ENCODE results near the gene FOXL1.

FOXL1 gene

GRCh38 chr16:86578061-86578599 is at the start of gene FOXL1:
Gene FOXL1, plus strand, starts transcription at chr16:86578549. Its CDS starts 175 bp downstream, at chr16:86578724.
- no peak for DNase-seq (ENCODE audit: low read depth)

DNA sequence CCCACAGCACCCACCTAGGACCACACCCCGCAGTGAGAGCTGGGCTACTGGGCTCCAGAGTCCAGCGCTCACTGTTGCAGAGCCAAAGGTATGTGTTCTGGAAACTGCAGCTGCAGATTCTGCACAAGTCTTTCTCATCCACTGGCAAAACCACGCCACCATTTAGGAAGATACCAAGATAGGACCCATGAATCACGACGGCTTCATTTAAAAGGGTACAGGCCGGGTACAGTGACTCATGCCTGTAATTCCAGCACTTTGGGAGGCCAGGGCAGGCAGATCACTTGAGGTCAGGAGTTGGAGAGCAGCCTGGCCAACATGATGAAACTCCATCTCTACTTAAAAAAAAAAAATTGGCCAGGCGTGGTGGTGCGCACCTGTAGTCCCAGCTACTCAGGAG is 49.2 kb upstream of the FOXL1 start:
- DNase-seq (ENCODE audit: low read depth) = no peak

DNA sequence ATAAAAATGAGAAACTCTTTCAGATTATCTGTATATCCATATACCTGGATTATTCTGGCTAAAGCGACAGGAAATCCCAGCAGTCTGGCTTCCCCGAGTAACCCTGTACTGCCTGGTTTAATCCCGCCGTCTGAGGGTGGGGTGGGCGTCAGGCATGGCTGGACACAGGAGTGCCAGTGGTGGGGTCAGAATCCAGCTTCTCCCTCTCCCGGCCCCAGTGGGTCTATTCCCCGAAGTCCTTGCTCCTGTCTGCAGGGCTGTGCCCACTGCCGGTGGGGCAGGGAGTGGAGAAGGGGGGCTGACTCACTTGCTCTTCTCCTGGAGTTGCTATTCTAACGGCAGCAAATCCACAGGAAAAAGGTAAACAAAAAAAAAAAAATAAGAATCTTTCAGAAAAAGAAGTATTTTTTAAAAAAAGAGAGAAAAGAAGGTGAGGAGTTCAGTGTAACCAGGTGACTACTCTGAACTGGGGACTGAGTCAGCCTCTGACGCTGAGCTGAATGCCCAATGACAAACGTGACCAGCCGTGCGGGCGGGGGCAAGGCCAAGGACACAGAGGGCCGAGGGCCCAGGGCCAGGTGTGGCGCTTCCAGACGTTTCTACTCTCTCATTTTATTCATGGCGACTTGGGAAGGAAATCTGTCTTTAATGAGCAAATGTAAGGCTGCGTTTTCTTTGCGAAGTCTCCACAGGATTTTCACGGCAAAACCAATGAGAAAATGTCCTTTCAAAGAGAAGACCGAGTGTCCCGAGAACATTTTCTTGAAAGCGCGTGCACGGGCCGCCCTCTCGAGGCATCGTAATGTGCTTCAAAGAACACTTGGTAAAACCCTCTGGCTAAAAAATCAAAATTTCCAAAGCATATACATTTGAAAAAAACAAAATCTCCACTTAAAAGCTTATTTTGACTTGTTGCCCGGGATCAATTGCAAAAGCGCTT is 47.8 kb upstream of the FOXL1 start:
- no peak for DNase-seq (ENCODE audit: low read depth)

GRCh38 chr16:86531191-86531545 is 47.2 kb upstream of the FOXL1 start:
- no peak for DNase-seq (ENCODE audit: low read depth)

DNA sequence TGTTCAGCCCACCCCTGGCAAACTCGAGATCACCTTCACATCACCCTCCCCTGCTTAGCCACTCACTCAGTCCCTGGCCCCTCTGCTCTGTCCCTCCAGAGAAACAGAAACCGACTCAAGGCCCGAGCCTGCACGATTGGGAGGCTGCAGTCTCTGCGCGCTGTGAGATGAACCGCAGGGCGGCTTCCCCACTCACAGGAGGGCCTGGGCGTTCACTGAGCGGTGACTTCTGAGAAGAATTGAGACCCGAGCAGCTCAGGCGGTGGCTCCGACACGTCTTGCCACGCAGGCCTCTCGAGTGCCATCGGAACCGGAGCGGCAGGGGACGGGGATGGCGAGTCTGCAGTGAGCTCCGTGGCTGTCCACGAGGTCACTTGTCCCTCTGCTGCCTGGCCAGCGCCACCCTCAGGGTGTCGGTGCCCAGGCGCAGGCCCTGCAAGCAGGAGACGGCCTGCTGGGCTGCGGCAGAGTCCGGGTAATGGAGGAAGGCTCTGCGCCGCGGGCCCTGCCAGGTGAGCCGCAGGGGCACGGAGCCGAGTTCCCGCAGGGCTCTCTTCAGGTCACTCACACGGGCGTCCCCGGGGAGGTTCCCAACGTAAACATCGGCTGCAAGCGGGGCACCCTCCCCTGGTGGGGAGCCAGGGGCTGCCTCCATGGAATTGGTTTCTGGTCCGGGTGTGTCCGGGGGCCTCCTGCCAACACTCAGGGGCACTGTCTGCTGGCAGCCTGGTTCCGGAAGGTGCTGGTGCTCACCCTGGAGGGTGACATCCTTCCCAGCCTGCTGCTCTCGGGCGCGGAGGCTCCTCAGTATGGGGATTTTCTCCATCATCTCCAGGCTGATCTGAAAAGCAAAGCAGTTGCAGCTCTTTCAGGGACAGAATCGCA is 46.5 kb upstream of the FOXL1 start:
- no peak for DNase-seq (ENCODE audit: low read depth)

- DNase-seq (ENCODE audit: low read depth) = no peak
Measured at GRCh38 chr16:86532526-86532815, 45.9 kb upstream of the FOXL1 start.

DNA sequence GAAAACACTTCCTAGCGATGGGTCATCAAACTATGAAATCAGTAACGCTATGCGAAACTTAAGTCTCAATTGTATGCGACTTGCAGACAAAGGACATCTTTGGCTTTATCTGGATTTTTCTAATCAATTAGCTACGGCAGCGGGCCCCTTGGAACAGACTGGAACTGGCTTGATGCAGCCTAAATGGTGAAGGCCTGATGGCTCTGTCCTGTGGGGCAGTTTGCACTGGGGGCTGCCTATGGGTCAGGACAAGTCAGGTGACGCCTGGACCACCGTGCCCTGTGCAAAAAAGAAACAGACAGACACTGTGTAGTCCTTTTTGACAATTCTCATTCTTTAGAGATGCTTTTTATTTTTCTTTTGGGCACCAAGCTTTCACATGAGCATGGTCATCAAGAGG is 45.3 kb upstream of the FOXL1 start:
- DNase-seq (ENCODE audit: low read depth) = no peak

- DNase-seq (ENCODE audit: low read depth) = no peak
Measured at GRCh38 chr16:86533767-86534351, 44.5 kb upstream of the FOXL1 start.

GRCh38 chr16:86534779-86535615 is 43.4 kb upstream of the FOXL1 start:
- no peak for DNase-seq (ENCODE audit: low read depth)

- DNase-seq (ENCODE audit: low read depth) = no peak
Measured at GRCh38 chr16:86536621-86537020, 41.7 kb upstream of the FOXL1 start.

DNA sequence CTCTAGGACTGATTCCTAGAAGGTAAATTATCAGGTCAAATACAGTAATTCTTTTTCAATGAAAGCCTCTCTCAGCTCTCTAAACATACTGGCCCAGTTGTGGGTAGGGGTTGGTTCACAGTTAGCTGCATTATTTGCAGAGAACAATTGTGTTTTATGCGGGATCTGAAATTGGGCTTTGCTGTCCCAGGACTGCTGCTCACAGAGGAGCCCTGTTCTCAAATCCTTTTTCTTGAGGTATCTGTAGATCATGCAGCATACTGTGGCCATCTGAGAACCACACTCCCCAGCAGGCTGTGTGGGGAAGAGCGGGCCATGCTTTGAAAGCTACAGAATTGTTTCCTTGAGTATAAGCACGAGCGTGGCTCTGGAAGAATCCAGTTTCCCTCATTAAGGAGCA is 40.9 kb upstream of the FOXL1 start:
- DNase-seq (ENCODE audit: low read depth) = no peak

- DNase-seq (ENCODE audit: low read depth) = no peak
Measured at GRCh38 chr16:86538196-86538780, 40.1 kb upstream of the FOXL1 start.

GRCh38 chr16:86540894-86541293 is 37.5 kb upstream of the FOXL1 start:
- no peak for DNase-seq (ENCODE audit: low read depth)

DNA sequence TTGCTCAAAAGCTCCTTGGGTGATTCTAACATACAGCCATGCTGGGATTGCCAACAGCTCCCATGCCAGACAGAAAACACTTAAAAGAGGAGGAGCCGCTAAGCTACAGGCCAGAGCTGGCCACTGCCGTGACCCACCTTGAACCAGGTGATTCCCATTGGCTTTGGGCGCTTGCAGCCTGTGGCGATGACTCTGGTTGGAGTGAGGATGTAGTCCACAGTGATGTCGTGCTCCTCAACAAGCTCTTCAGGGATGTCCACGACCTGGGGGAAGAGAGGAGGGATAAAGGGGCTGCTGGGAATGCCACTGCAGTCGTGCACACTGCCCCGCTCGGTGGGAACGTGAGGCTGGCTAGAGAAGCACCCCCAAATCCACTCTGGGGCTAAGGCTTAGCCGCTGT is 36.8 kb upstream of the FOXL1 start:
- DNase-seq (ENCODE audit: low read depth) = no peak

- DNase-seq (ENCODE audit: low read depth) = no peak
Measured at GRCh38 chr16:86542756-86543750, 35.3 kb upstream of the FOXL1 start.

- DNase-seq (ENCODE audit: low read depth) = no peak
Measured at GRCh38 chr16:86545481-86545880, 32.9 kb upstream of the FOXL1 start.

GRCh38 chr16:86545954-86546637 is 32.3 kb upstream of the FOXL1 start:
- DNase-seq (ENCODE audit: low read depth) = no peak

DNA sequence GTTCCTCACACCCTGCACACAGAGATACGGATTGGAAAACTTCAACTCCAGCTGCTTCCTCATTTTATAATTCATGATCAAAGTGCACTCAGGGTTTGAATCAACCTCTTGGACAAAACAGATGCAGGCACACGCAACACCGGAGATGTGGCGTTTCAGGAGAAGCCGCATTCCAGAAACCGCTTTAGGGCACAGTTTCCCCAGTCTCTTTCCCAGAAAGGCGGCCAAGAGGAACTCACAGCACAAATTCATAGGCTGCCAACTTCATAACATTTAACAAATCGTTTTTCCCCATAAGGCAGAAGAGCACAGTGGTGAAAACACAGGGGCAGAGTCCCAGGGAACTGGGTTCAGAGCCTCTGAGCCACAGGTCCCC is 31.7 kb upstream of the FOXL1 start:
- DNase-seq (ENCODE audit: low read depth) = no peak

- no peak for DNase-seq (ENCODE audit: low read depth)
Measured at GRCh38 chr16:86547286-86547685, 31.1 kb upstream of the FOXL1 start.
